NT2/D1 (cell line): Measurements from ENCODE around the gene EVI5L.

Experiments
- DNase-seq: peaks from one replicate; pipeline ENCODE4 v3.0.0-alpha.2; 2011; ENCODE audit warnings: low read depth, low spot score
- H3K27me3 ChIP-seq: 2 replicates; pipeline ENCODE4 v1.6.0; 2011; ENCODE audit warnings: mild to moderate bottlenecking; ENCODE audit not compliant: insufficient read length, insufficient read depth
- H3K36me3 ChIP-seq: 2 replicates; pipeline ENCODE4 v1.6.1; 2011; ENCODE audit warnings: mild to moderate bottlenecking, low read length, mixed read lengths; ENCODE audit not compliant: insufficient read depth, insufficient read length
- H3K4me1 ChIP-seq: 2 replicates; pipeline ENCODE4 v1.5.1; 2011; ENCODE audit not compliant: insufficient read depth, insufficient read length
- H3K4me3 ChIP-seq: 2 replicates; pipeline ENCODE4 v1.5.1; 2011; ENCODE audit warnings: low read depth; ENCODE audit not compliant: insufficient read length
- H3K9ac ChIP-seq: 2 replicates; pipeline ENCODE4 v1.6.0; 2011; ENCODE audit warnings: low read depth; ENCODE audit not compliant: insufficient read length
- H3K9me3 ChIP-seq: 2 replicates; pipeline ENCODE4 v1.5.1; 2011; ENCODE audit warnings: mild to moderate bottlenecking, low read length; ENCODE audit not compliant: insufficient read depth
- SUZ12 ChIP-seq: IDR thresholded peaks from 2 replicates; pipeline ENCODE4 v1.6.1; 2011; ENCODE audit not compliant: insufficient read length, insufficient read depth; ENCODE audit errors: extremely low read depth
- YY1 ChIP-seq: IDR thresholded peaks from 2 replicates; pipeline ENCODE4 v1.6.1; 2011; ENCODE audit not compliant: insufficient read length, insufficient read depth
- ZNF274 ChIP-seq: IDR thresholded peaks from 2 replicates; pipeline ENCODE4 v1.6.1; 2011; ENCODE audit warnings: mild to moderate bottlenecking, low read depth, low read length

The EVI5L gene

GRCh38 chr19:7829561-7830271, at the start of gene EVI5L:
TSS of gene EVI5L (plus strand) at chr19:7830218. CDS start at chr19:7846543, 16,325 bp downstream.
- H3K9ac ChIP-seq = peak within 1 kb of the TSS; percentile 76
- peaks cover 23% of the 10 kb centered on the region for H3K4me1 ChIP-seq
- DNase-seq = peak; percentile 99
- no peaks in the 10 kb centered on the region for H3K36me3 ChIP-seq
- H3K27me3 ChIP-seq = peaks cover 12% of the 10 kb centered on the region
- no peak for TF ChIP-seq YY1
- TF ChIP-seq SUZ12 = no peak
- TF ChIP-seq ZNF274 = no peak
- H3K4me3 ChIP-seq = peak within 1 kb of the TSS; percentile 59
- H3K9me3 ChIP-seq = no peaks in the 10 kb centered on the region

GRCh38 chr19:7781157-7781556, 48.9 kb upstream of the EVI5L start:
- H3K9me3 ChIP-seq = no peaks in the 10 kb centered on the region
- H3K4me1 ChIP-seq = no peaks in the 10 kb centered on the region
- no peak for DNase-seq
- no peak overlapping the region for H3K4me3 ChIP-seq
- peaks cover 28% of the 10 kb centered on the region for H3K27me3 ChIP-seq
- H3K36me3 ChIP-seq = no peaks in the 10 kb centered on the region
- no peak overlapping the region for H3K9ac ChIP-seq
- no peak for TF ChIP-seq SUZ12
- no peak for TF ChIP-seq ZNF274
- no peak for TF ChIP-seq YY1

- no peak overlapping the region for H3K9ac ChIP-seq
- no peak for DNase-seq
- TF ChIP-seq SUZ12 = no peak
- no peak for TF ChIP-seq YY1
- no peak for TF ChIP-seq ZNF274
These were observed 46.0 kb upstream of the EVI5L start for GRCh38 chr19:7783991-7784423.

GRCh38 chr19:7784856-7785255, 45.2 kb upstream of the EVI5L start:
- Histone ChIP-seq H3K4me1 (peaks cover 12% of the 10 kb centered on the region), H3K36me3 (no peaks in the 10 kb centered on the region), H3K4me3 (no peak overlapping the region), H3K27me3 (peaks cover 65% of the 10 kb centered on the region), H3K9me3 (no peaks in the 10 kb centered on the region), H3K9ac (no peak overlapping the region)
- TF ChIP-seq ZNF274 (no peak), YY1 (no peak), SUZ12 (no peak)
- DNase-seq = no peak

More at GRCh38 chr19:7783991-7784423, 46.0 kb upstream of the EVI5L start:
- Histone ChIP-seq H3K4me1 (peaks cover 10% of the 10 kb centered on the region), H3K9me3 (no peaks in the 10 kb centered on the region), H3K36me3 (no peaks in the 10 kb centered on the region), H3K27me3 (peaks cover 56% of the 10 kb centered on the region), H3K4me3 (no peak overlapping the region)

GRCh38 chr19:7787141-7787540, 42.9 kb upstream of the EVI5L start:
- Histone ChIP-seq H3K9ac (peak overlapping the region; percentile 1), H3K36me3 (no peaks in the 10 kb centered on the region), H3K27me3 (peaks cover 83% of the 10 kb centered on the region), H3K4me1 (peaks cover 15% of the 10 kb centered on the region), H3K4me3 (peak overlapping the region; percentile 12), H3K9me3 (no peaks in the 10 kb centered on the region)
- TF ChIP-seq SUZ12 (no peak), YY1 (no peak), ZNF274 (no peak)
- no peak for DNase-seq

- no peak for TF ChIP-seq ZNF274
- H3K27me3 ChIP-seq = peaks cover 83% of the 10 kb centered on the region
These were observed 42.3 kb upstream of the EVI5L start for GRCh38 chr19:7787602-7788177.

GRCh38 chr19:7788178-7788932, 41.7 kb upstream of the EVI5L start:
- Histone ChIP-seq H3K4me1 (peaks cover 15% of the 10 kb centered on the region), H3K4me3 (peak overlapping the region; percentile 36), H3K27me3 (peaks cover 83% of the 10 kb centered on the region), H3K9me3 (no peaks in the 10 kb centered on the region), H3K9ac (peak overlapping the region; percentile 62), H3K36me3 (no peaks in the 10 kb centered on the region)
- TF ChIP-seq ZNF274 (no peak), YY1 (no peak), SUZ12 (no peak)
- DNase-seq = no peak

More at GRCh38 chr19:7787602-7788177, 42.3 kb upstream of the EVI5L start:
- no peak for DNase-seq
- H3K9me3 ChIP-seq = no peaks in the 10 kb centered on the region
- peak overlapping the region; percentile 62 for H3K9ac ChIP-seq
- no peaks in the 10 kb centered on the region for H3K36me3 ChIP-seq
- H3K4me1 ChIP-seq = peaks cover 15% of the 10 kb centered on the region
- peak overlapping the region; percentile 36 for H3K4me3 ChIP-seq
